HepG2 (cell line): Measurements from ENCODE around the gene WDR7. TPM values are rescaled to one million over a fixed set of nuclear protein-coding genes. Genes with fewer than 3 reads are reported as not detected.

Experiments used
- CEBPB ChIP-seq: IDR thresholded peaks from 2 replicates; pipeline ENCODE4 v1.6.1; 2011; ENCODE audit warnings: low read depth, low read length, improper control_type of control experiment, borderline replicate concordance
- EP300 ChIP-seq, 3 experiments: sonication (generic) in 1 of 3; formaldehyde crosslinking in 1 of 3; IDR thresholded peaks; 2 replicates each; pipeline versions ENCODE4 v1.5.1 to v1.6.1; 2011 to 2020; ENCODE audit warnings: low read depth in 2 of 3, low read length in 2 of 3, borderline replicate concordance in 1 of 3, improper control_type of control experiment in 1 of 3, mild to moderate bottlenecking in 1 of 3, missing genetic modification reagents in 1 of 3, moderate library complexity in 1 of 3
- ETV5 ChIP-seq: IDR thresholded peaks from 2 replicates; pipeline ENCODE4 v1.6.1; 2018; ENCODE audit warnings: missing biosample characterization, missing genetic modification reagents, inconsistent platforms, borderline replicate concordance
- FLYWCH1 ChIP-seq: sonication (generic); formaldehyde crosslinking; IDR thresholded peaks from 2 replicates; pipeline ENCODE4 v1.8.1; 2023; ENCODE audit warnings: mild to moderate bottlenecking, missing genetic modification reagents
- GZF1 ChIP-seq: sonication (generic); formaldehyde crosslinking; IDR thresholded peaks from 2 replicates; pipeline ENCODE4 v1.5.1; 2020; ENCODE audit warnings: mild to moderate bottlenecking, missing genetic modification reagents
- MLLT10 ChIP-seq: sonication (generic); formaldehyde crosslinking; IDR thresholded peaks from 2 replicates; pipeline ENCODE4 v1.4.0; 2020; ENCODE audit warnings: missing genetic modification reagents
- RFX1 ChIP-seq: fragments of 450-650 bp; IDR thresholded peaks from 2 replicates; pipeline ENCODE4 v1.6.1; 2017
- SIX4 ChIP-seq: sonication (generic); formaldehyde crosslinking; IDR thresholded peaks from 2 replicates; pipeline ENCODE4 v1.4.0; 2020; ENCODE audit warnings: missing genetic modification reagents
- U2AF1 ChIP-seq: fragments of 200-400 bp; formaldehyde crosslinking; optimal IDR thresholded peaks from 2 replicates; pipeline ENCODE3; 2017; ENCODE audit warnings: mild to moderate bottlenecking, low read depth, low read length
- polyA plus RNA-seq, 8 experiments: library from polyadenylated mRNA; depleted of rRNA in 3 of 8; stranded (reverse) in 7 of 8; unstranded in 1 of 8; fragments of >200 nt; fragmentation: Illumina TruSeq in 4 of 8; extraction: Trizol in 4 of 8; gene quantifications; 2 replicates each; pipeline versions ENCODE4 v1.2.1 to v1.2.3, GENCODE V29; 2011 to 2016; ENCODE audit warnings: low read depth in 4 of 8, missing spikeins in 1 of 8, mixed read lengths in 1 of 8; ENCODE audit not compliant: insufficient read depth in 1 of 8
- total RNA-seq, 5 experiments: library from RNA; depleted of rRNA; stranded (reverse); fragments of >200 nt; fragmentation: Illumina TruSeq; extraction: Trizol; gene quantifications; 2 replicates each; pipeline ENCODE4 v1.2.3, GENCODE V29; 2016; ENCODE audit warnings: low read depth in 1 of 5
- TF ChIP-seq, protein P1 (sequence below): IDR thresholded peaks from 2 replicates; pipeline ENCODE4 v1.6.1; 2018; ENCODE audit warnings: missing genetic modification reagents, mild to moderate bottlenecking, missing compliant biosample characterization
- TF ChIP-seq, protein P2 (sequence below): IDR thresholded peaks from 2 replicates; pipeline ENCODE4 v1.4.0; 2020; ENCODE audit warnings: mild to moderate bottlenecking, missing genetic modification reagents
- TF ChIP-seq, protein P3 (sequence below): sonication (generic); formaldehyde crosslinking; IDR thresholded peaks from 2 replicates; pipeline ENCODE4 v1.4.0; 2020; ENCODE audit warnings: missing genetic modification reagents
- TF ChIP-seq, protein P4 (sequence below): sonication (generic); formaldehyde crosslinking; IDR thresholded peaks from 2 replicates; pipeline ENCODE4 v1.4.0; 2020; ENCODE audit warnings: missing genetic modification reagents
- TF ChIP-seq, protein P5 (sequence below): sonication (generic); formaldehyde crosslinking; IDR thresholded peaks from 2 replicates; pipeline ENCODE4 v1.4.0; 2020; ENCODE audit warnings: mild to moderate bottlenecking, missing genetic modification reagents

The WDR7 gene
- total and polyA plus RNA-seq, 2 of the 13 experiments (the other 11 are each of a cell fraction or from before 2014, with no cell fraction given): 2.0 to 7.8 TPM

DNA sequence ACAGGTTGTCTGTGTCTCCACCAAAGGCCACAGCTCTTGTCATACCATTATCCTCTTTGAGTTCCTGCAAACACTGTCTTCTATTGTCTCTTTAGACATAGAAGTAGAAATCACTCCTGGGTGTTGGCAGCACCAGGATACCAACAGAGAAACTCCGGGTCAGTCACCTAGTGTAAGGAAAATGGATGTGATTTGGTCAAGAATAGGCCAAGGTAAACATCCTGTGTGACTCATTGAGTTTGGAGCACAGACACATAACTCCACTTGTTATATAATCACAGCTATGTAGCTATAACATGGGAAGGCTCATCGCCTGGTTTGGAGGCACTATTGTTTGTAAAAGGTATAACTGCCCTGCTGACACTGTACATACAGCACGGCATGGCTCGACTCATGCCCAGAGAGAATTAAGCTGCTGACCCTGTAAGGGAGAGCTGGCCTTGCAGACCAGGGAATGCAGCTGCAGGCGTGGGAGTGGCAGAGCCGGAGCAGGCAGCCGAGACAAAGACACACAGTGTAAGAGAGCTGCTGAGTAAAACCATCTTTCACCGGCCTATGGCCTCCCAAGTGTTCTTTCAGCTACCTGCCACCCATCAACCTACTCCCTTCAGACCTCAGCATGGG lies 9.3 kb upstream of the WDR7 start (continued):
- TF ChIP-seq, protein P1, sequence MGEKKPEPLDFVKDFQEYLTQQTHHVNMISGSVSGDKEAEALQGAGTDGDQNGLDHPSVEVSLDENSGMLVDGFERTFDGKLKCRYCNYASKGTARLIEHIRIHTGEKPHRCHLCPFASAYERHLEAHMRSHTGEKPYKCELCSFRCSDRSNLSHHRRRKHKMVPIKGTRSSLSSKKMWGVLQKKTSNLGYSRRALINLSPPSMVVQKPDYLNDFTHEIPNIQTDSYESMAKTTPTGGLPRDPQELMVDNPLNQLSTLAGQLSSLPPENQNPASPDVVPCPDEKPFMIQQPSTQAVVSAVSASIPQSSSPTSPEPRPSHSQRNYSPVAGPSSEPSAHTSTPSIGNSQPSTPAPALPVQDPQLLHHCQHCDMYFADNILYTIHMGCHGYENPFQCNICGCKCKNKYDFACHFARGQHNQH (CRISPR knock-in tag): 0 out of 2 replicates have a peak, but pooled peaks have one; percentile 38
- TF ChIP-seq FLYWCH1 (CRISPR knock-in tag): no peak
- no peak for TF ChIP-seq RFX1
- TF ChIP-seq, protein P2, sequence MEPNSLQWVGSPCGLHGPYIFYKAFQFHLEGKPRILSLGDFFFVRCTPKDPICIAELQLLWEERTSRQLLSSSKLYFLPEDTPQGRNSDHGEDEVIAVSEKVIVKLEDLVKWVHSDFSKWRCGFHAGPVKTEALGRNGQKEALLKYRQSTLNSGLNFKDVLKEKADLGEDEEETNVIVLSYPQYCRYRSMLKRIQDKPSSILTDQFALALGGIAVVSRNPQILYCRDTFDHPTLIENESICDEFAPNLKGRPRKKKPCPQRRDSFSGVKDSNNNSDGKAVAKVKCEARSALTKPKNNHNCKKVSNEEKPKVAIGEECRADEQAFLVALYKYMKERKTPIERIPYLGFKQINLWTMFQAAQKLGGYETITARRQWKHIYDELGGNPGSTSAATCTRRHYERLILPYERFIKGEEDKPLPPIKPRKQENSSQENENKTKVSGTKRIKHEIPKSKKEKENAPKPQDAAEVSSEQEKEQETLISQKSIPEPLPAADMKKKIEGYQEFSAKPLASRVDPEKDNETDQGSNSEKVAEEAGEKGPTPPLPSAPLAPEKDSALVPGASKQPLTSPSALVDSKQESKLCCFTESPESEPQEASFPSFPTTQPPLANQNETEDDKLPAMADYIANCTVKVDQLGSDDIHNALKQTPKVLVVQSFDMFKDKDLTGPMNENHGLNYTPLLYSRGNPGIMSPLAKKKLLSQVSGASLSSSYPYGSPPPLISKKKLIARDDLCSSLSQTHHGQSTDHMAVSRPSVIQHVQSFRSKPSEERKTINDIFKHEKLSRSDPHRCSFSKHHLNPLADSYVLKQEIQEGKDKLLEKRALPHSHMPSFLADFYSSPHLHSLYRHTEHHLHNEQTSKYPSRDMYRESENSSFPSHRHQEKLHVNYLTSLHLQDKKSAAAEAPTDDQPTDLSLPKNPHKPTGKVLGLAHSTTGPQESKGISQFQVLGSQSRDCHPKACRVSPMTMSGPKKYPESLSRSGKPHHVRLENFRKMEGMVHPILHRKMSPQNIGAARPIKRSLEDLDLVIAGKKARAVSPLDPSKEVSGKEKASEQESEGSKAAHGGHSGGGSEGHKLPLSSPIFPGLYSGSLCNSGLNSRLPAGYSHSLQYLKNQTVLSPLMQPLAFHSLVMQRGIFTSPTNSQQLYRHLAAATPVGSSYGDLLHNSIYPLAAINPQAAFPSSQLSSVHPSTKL: peak; percentile 72
- TF ChIP-seq ETV5: peak; percentile 92; the same call in 1 of the 2 replicates
- TF ChIP-seq MLLT10: no peak
- no peak for TF ChIP-seq EP300 (IDR thresholded peaks at IDR 0.05; ENCODE audit: low read depth in 2 of 2, low read length in 2 of 2)
- TF ChIP-seq EP300 (CRISPR knock-in tag; IDR thresholded peaks at IDR 0.05; ENCODE audit: borderline replicate concordance): peak; percentile 20; the same call in 1 of the 2 replicates
- TF ChIP-seq, protein P3, sequence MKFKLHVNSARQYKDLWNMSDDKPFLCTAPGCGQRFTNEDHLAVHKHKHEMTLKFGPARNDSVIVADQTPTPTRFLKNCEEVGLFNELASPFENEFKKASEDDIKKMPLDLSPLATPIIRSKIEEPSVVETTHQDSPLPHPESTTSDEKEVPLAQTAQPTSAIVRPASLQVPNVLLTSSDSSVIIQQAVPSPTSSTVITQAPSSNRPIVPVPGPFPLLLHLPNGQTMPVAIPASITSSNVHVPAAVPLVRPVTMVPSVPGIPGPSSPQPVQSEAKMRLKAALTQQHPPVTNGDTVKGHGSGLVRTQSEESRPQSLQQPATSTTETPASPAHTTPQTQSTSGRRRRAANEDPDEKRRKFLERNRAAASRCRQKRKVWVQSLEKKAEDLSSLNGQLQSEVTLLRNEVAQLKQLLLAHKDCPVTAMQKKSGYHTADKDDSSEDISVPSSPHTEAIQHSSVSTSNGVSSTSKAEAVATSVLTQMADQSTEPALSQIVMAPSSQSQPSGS: no peak
- no peak for TF ChIP-seq GZF1 (CRISPR knock-in tag)
- TF ChIP-seq, protein P4, sequence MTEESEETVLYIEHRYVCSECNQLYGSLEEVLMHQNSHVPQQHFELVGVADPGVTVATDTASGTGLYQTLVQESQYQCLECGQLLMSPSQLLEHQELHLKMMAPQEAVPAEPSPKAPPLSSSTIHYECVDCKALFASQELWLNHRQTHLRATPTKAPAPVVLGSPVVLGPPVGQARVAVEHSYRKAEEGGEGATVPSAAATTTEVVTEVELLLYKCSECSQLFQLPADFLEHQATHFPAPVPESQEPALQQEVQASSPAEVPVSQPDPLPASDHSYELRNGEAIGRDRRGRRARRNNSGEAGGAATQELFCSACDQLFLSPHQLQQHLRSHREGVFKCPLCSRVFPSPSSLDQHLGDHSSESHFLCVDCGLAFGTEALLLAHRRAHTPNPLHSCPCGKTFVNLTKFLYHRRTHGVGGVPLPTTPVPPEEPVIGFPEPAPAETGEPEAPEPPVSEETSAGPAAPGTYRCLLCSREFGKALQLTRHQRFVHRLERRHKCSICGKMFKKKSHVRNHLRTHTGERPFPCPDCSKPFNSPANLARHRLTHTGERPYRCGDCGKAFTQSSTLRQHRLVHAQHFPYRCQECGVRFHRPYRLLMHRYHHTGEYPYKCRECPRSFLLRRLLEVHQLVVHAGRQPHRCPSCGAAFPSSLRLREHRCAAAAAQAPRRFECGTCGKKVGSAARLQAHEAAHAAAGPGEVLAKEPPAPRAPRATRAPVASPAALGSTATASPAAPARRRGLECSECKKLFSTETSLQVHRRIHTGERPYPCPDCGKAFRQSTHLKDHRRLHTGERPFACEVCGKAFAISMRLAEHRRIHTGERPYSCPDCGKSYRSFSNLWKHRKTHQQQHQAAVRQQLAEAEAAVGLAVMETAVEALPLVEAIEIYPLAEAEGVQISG (CRISPR knock-in tag): no peak
- TF ChIP-seq, protein P5, sequence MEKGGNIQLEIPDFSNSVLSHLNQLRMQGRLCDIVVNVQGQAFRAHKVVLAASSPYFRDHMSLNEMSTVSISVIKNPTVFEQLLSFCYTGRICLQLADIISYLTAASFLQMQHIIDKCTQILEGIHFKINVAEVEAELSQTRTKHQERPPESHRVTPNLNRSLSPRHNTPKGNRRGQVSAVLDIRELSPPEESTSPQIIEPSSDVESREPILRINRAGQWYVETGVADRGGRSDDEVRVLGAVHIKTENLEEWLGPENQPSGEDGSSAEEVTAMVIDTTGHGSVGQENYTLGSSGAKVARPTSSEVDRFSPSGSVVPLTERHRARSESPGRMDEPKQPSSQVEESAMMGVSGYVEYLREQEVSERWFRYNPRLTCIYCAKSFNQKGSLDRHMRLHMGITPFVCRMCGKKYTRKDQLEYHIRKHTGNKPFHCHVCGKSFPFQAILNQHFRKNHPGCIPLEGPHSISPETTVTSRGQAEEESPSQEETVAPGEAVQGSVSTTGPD: 0 out of 2 replicates have a peak, but pooled peaks have one; percentile 59
- TF ChIP-seq U2AF1: no peak
- no peak for TF ChIP-seq SIX4 (CRISPR knock-in tag)
- no peak for TF ChIP-seq CEBPB
